Fibroblast of mammary gland (primary cell): ENCODE measurements around the gene DGUOK.

Experiments
- DNase-seq: peaks from one replicate; pipeline ENCODE4 v3.0.0-alpha.2; 2010; ENCODE audit warnings: low read depth
- H3K4me3 ChIP-seq: 2 replicates; pipeline ENCODE4 v1.5.1; 2011; ENCODE audit warnings: low read depth, mild to moderate bottlenecking, low read length, moderate library complexity; ENCODE audit not compliant: control insufficient read depth
- CTCF ChIP-seq: conservative IDR thresholded peaks from 2 replicates; pipeline ENCODE4 v1.5.1; 2011; ENCODE audit warnings: low read depth, low read length, inconsistent platforms; ENCODE audit not compliant: control insufficient read depth, insufficient read depth

Gene DGUOK

GRCh38 chr2:73921581-73921980, 5.1 kb upstream of the DGUOK start:
- DNase-seq = no peak
- no peak for TF ChIP-seq CTCF

DNA sequence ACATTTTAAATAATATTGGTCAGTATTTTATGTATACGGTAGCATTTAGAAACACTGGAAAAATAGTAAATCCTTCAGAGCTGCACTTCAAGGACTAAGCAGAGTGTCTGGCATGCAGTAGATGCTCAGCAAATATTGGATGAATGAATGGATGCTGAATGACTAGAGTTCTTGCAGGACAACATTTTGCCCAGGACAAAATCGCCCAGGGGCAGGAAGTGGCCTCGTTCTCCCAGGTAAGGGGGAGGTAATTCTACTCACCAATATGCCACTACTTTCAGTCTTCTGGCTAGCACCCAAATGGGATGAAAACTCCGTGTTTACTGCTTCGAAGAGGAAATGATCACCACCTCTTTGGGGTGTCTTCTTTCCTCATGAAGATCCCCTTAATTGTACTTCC, 4.0 kb upstream of the DGUOK start:
- no peak overlapping the region for H3K4me3 ChIP-seq
- no peak for TF ChIP-seq CTCF
- DNase-seq = no peak

More at GRCh38 chr2:73921581-73921980, 5.1 kb upstream of the DGUOK start:
- no peak overlapping the region for H3K4me3 ChIP-seq

DNA sequence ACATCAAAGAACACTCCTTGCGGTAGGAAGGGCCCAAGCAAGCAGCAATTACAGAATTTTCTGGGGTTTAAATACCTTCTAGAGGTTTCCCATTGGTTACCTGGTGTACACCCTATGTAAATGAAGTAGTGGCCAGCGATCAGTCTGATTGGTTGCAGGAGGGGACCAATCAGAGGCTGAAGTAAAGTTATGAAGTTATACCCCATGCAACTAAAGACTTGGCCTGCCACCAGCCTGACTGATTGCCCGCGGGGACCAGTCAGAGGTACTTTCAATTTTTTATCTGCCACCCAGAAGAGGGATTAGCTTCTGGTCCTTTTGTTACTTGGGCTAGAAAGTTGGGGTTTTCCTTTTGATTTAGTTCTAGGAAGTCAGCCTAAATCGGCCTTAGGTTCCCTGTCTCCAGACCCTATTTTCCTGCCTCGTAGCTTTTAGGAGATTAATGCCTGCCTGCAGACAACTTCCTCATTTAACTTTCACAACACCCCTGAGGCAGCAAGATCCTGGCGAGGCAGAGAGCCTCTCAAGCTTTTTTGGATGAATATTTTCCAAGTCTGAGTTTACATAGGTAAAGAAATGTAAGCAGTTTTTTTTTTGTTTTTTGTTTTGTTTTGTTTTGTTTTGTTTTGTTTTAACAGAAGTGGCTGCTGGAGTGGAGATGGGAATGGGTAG, 1.5 kb upstream of the DGUOK start:
- DNase-seq = no peak
- no peak overlapping the region for H3K4me3 ChIP-seq
- TF ChIP-seq CTCF = no peak

DNA sequence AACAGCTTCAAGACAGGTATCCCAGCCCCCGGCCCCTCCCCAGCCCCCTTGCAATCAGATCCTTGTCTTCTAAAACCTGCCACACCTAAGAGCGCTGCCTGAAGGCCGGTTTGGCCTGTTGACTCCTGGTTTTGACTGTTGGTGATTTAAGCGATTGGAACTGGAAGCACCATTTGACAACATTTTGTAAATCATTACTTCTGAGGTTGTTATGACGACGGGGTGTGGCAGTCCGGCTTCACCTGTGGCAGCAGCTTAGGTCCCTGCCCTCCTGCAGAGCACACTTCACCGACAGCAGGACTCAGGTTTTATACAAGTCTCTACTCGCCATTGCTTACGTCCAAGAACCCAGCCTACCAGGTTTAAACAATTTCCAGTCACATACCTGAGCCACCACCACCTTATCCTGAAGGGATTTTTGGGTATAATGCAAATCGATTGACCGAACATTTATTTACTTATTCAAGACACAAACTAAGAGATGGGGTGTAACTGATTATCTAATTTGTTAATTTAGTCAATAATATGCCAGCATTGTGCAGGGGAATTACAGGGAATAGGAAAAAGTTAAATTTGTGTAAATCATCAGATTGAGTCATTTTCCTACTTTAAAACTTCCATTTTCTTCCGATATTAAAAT, 707 bp upstream of the DGUOK start:
- no peak for DNase-seq
- TF ChIP-seq CTCF = no peak
- peak overlapping the region; percentile 78 for H3K4me3 ChIP-seq

DNA sequence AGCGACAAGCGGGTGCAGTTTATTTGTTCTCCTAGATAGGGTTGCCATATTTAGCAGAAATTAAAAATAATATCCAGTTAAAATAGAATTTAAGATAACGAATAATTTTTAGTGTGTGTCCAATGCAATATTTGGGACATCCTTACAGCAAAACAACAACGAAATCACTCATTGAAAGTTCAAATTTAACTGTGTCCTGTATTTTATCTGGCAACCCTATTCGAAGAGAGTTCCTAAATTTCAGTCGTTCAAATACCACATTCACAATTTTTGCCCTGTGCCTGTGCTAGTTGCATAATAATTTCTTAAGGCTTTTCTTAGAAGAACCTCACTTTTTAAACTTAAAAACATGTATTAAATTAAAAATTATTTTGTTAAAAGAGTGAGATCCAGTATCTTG, 664 bp downstream of the DGUOK start:
- peak overlapping the region; percentile 78 for H3K4me3 ChIP-seq
- no peak for DNase-seq
- no peak for TF ChIP-seq CTCF

GRCh38 chr2:73928963-73929347, 2.3 kb downstream of the DGUOK start:
- TF ChIP-seq CTCF = no peak
- no peak for DNase-seq
- no peak overlapping the region for H3K4me3 ChIP-seq
